SH-SY5Y (cell line): ENCODE measurements around the gene ZKSCAN1.

Experiments
- GATA2 ChIP-seq: IDR thresholded peaks from 2 replicates; pipeline ENCODE4 v1.6.1; 2011; ENCODE audit warnings: mild to moderate bottlenecking, low read depth, low read length
- GATA3 ChIP-seq: IDR thresholded peaks from 2 replicates; pipeline ENCODE4 v1.6.1; 2011; ENCODE audit warnings: low read depth, mild to moderate bottlenecking, low read length, moderate library complexity

DNA sequence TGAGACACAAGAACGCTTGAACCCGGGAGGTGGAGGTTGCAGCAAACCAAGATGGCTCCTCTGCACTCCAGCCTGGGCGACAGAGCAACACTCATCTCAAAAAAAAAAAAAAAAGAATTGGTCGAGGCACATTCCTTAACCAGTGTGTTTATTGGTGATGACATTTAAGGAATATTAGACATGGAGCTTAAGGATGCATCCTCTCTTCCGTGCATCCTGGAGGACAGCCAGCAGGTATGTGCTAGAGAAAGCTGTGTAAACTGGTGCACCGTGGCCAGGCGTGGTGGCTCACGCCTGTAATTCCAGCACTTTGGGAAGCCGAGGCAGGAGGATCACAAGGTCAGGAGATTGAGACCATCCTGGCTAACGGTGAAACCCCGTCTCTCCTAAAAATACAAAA lies 11.8 kb downstream of the ZKSCAN1 start:
- TF ChIP-seq GATA2 (no peak), GATA3 (no peak)
